SK-N-SH (cell line): Measurements from ENCODE around the gene DCANP1. TPM values are rescaled to one million over a fixed set of nuclear protein-coding genes. Genes with fewer than 3 reads are reported as not detected.
"Not testable (repeated sequence)": the region's sequence is repeated elsewhere in the genome, so short reads cannot be mapped to it uniquely, and the experiment has no call there.

ENCODE experiments used
- CTCF ChIA-PET: fragments of 300-600, 350-600 bp; formaldehyde crosslinking; extraction: SDS; loops from one replicate; lab custom pipeline; 2021; lab: Yijun Ruan, JAX
- POLR2A ChIA-PET: fragments of 350-600 bp; sonication (Branson Sonifier 250); formaldehyde crosslinking; extraction: SDS; loops from one replicate; lab custom pipeline; 2020; ENCODE audit warnings: antibody characterized with exemption, inconsistent platforms; lab: Yijun Ruan, JAX
- DNase-seq: peaks from one replicate; pipeline ENCODE4 v3.0.0; 2012
- H2AFZ ChIP-seq: fragments of 200-600 bp; sonication (generic); 2 replicates; pipeline ENCODE4 v1.8.1; 2016; ENCODE audit warnings: antibody characterized with exemption, mild to moderate bottlenecking, low read depth
- H3F3A ChIP-seq: fragments of 200-600 bp; sonication (generic); replicated peaks from 2 replicates; pipeline ENCODE3; 2016; ENCODE audit warnings: antibody characterized with exemption, mild to moderate bottlenecking; ENCODE audit not compliant: insufficient read depth
- H3K27ac ChIP-seq, 2 experiments: fragments of 200-500 bp in 1 of 2; fragments of 200-600 bp in 1 of 2; sonication (Bioruptor generic) in 1 of 2; sonication (generic), shearing (Covaris generic) in 1 of 2; 2 replicates each; pipeline versions ENCODE4 v1.5.1 to v1.6.1; 2014 to 2016; ENCODE audit warnings: low read depth in 2 of 2, inconsistent platforms in 1 of 2, low read length in 1 of 2, mild to moderate bottlenecking in 1 of 2, mixed read lengths in 1 of 2
- H3K27me3 ChIP-seq: fragments of 200-600 bp; sonication (generic), shearing (Covaris generic); 2 replicates; pipeline ENCODE4 v1.6.1; 2016; ENCODE audit warnings: mixed run types; ENCODE audit not compliant: insufficient read depth
- H3K36me3 ChIP-seq, 2 experiments: fragments of 200-500 bp in 1 of 2; fragments of 200-600 bp in 1 of 2; sonication (Bioruptor generic) in 1 of 2; sonication (generic) in 1 of 2; replicated peaks in 1 of 2; 2 replicates each; pipeline versions ENCODE3 to v1.5.1; 2014 to 2016; ENCODE audit warnings: low read length in 1 of 2, mild to moderate bottlenecking in 1 of 2; ENCODE audit not compliant: insufficient read depth in 2 of 2, control insufficient read depth in 1 of 2
- H3K4me1 ChIP-seq, 2 experiments: fragments of 200-500 bp in 1 of 2; fragments of 200-600 bp in 1 of 2; sonication (Bioruptor generic) in 1 of 2; sonication (generic), shearing (Covaris generic) in 1 of 2; 2 replicates each; pipeline versions ENCODE4 v1.5.1 to v1.6.1; 2014 to 2016; ENCODE audit warnings: low read depth in 1 of 2, low read length in 1 of 2, mixed run types in 1 of 2; ENCODE audit not compliant: insufficient read depth in 2 of 2, control insufficient read depth in 1 of 2
- H3K4me2 ChIP-seq: fragments of 200-600 bp; sonication (generic), shearing (Covaris generic); 2 replicates; pipeline ENCODE4 v1.6.1; 2017; ENCODE audit warnings: mixed run types
- H3K4me3 ChIP-seq, 2 experiments: fragments of 200-500 bp in 1 of 2; fragments of 200-600 bp in 1 of 2; sonication (Bioruptor generic) in 1 of 2; sonication (generic), shearing (Covaris generic) in 1 of 2; 2 replicates each; pipeline versions ENCODE4 v1.5.1 to v1.8.1; 2014 to 2016; ENCODE audit warnings: low read depth in 2 of 2, inconsistent platforms in 1 of 2, low read length in 1 of 2, mild to moderate bottlenecking in 1 of 2, mixed read lengths in 1 of 2, moderate library complexity in 1 of 2
- H3K79me2 ChIP-seq: fragments of 200-600 bp; sonication (generic); 2 replicates; pipeline ENCODE4 v1.8.1; 2017; ENCODE audit warnings: mild to moderate bottlenecking; ENCODE audit not compliant: insufficient read depth
- H3K9ac ChIP-seq: fragments of 200-600 bp; sonication (generic); 2 replicates; pipeline ENCODE4 v1.6.1; 2017; ENCODE audit warnings: mixed run types
- H3K9me2 ChIP-seq: fragments of 200-600 bp; sonication (generic); 2 replicates; pipeline ENCODE4 v1.6.1; 2017; ENCODE audit warnings: mixed run types
- H3K9me3 ChIP-seq: fragments of 200-600 bp; sonication (generic); 2 replicates; pipeline ENCODE4 v1.6.1; 2017; ENCODE audit warnings: mixed run types, mild to moderate bottlenecking, moderate library complexity
- H4K20me1 ChIP-seq: fragments of 200-600 bp; sonication (generic); 2 replicates; pipeline ENCODE4 v1.6.1; 2017; ENCODE audit warnings: mild to moderate bottlenecking, mixed run types; ENCODE audit not compliant: insufficient read depth
- ELF1 ChIP-seq: IDR thresholded peaks from 2 replicates; pipeline ENCODE4 v1.4.0; 2012
- EP300 ChIP-seq, 2 experiments: IDR thresholded peaks; 2 replicates each; pipeline versions ENCODE4 v1.4.0 to v1.6.1; 2012; ENCODE audit warnings: borderline replicate concordance in 1 of 2, low read depth in 1 of 2, low read length in 1 of 2
- FOXM1 ChIP-seq: IDR thresholded peaks from 2 replicates; pipeline ENCODE4 v1.4.0; 2012; ENCODE audit warnings: low read depth, mild to moderate bottlenecking
- NRF1 ChIP-seq: IDR thresholded peaks from 2 replicates; pipeline ENCODE4 v1.6.1; 2012; ENCODE audit warnings: low read depth, mild to moderate bottlenecking, low read length
- REST ChIP-seq: IDR thresholded peaks from 2 replicates; pipeline ENCODE4 v1.6.1; 2012; ENCODE audit warnings: mild to moderate bottlenecking, low read depth, low read length, moderate library complexity
- RFX5 ChIP-seq: IDR thresholded peaks from 2 replicates; pipeline ENCODE4 v1.6.1; 2012; ENCODE audit warnings: mild to moderate bottlenecking, improper control_type of control experiment, low read length
- RXRA ChIP-seq: IDR thresholded peaks from 2 replicates; pipeline ENCODE4 v1.4.0; 2012; ENCODE audit warnings: low read depth, mild to moderate bottlenecking, borderline replicate concordance
- TAF1 ChIP-seq: IDR thresholded peaks from 2 replicates; pipeline ENCODE4 v1.6.1; 2012; ENCODE audit warnings: low read depth, mild to moderate bottlenecking, low read length, moderate library complexity, borderline replicate concordance
- TCF12 ChIP-seq: IDR thresholded peaks from 2 replicates; pipeline ENCODE4 v1.4.0; 2012
- WGBS: methylation state at CpG from one replicate; pipeline ENCODE4 v1.1.6; 2017; ENCODE audit warnings: low lambda C conversion rate; 5-methylcytosine and 5-hydroxymethylcytosine counted together
- polyA plus RNA-seq, 3 experiments: library from polyadenylated mRNA; depleted of rRNA; stranded (reverse); fragments of >200 nt; gene quantifications; 2 replicates each; pipeline ENCODE4 v1.2.3, GENCODE V29; 2012
- TF ChIP-seq, protein P1 (sequence below): IDR thresholded peaks from 2 replicates; pipeline ENCODE4; 2012

DCANP1 gene
- polyA plus RNA-seq (2012; rRNA removed) = not detected in 2 replicates
- not detected in 2 replicates for polyA plus RNA-seq (2012; cell fraction: cytosol; rRNA removed)
- not detected in 2 replicates for polyA plus RNA-seq (2012; cell fraction: nucleus; rRNA removed)

GRCh38 chr5:135447298-135447929 is at the start of gene DCANP1:
Gene DCANP1 (minus strand): TSS chr5:135447348. CDS start chr5:135447108, 240 bp downstream.
- TF ChIP-seq RFX5 (no peak), REST (no peak), RXRA (no peak), TAF1 (no peak), TCF12 (no peak), FOXM1 (no peak), EP300 (IDR thresholded peaks at IDR 0.05; ENCODE audit: borderline replicate concordance in 1 of 2, low read depth in 1 of 2, low read length in 1 of 2) (no peak), NRF1 (no peak), ELF1 (no peak)
- TF ChIP-seq, protein P1, sequence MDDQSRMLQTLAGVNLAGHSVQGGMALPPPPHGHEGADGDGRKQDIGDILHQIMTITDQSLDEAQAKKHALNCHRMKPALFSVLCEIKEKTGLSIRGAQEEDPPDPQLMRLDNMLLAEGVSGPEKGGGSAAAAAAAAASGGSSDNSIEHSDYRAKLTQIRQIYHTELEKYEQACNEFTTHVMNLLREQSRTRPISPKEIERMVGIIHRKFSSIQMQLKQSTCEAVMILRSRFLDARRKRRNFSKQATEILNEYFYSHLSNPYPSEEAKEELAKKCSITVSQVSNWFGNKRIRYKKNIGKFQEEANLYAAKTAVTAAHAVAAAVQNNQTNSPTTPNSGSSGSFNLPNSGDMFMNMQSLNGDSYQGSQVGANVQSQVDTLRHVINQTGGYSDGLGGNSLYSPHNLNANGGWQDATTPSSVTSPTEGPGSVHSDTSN = no peak
- POLR2A ChIA-PET = no interaction called here
- H3K27me3 ChIP-seq = peaks cover 18% of the 10 kb centered on the region

DNA sequence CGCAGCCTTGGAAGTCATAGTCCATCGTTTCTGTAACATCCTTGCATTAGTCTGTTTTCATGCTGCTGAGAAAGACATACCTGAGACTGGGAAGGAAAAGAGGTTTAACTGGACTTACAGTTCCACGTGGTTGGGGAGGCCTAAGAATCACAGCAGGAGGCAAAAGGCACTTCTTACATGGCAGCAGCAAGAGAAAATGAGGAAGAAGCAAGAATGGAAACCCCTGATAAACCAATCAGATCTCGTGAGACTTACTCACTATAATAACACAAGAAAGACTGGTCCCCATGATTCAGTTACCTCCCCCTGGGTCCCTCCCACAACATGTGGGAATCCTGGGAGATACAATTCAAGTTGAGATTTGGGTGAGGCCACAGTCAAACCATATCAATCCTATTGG is 48.4 kb upstream of the DCANP1 start:
- H3K4me2 ChIP-seq, H2AFZ ChIP-seq, DNase-seq, H3K27me3 ChIP-seq, H3K9me3 ChIP-seq, H4K20me1 ChIP-seq, POLR2A ChIA-PET, H3K27ac ChIP-seq, H3K4me3 ChIP-seq, H3K9ac ChIP-seq, H3K79me2 ChIP-seq, H3K36me3 ChIP-seq, H3K9me2 ChIP-seq: not testable (repeated sequence)
- CTCF ChIA-PET = interaction anchor here (1.0 to 2.2 kb wide), 4 partner anchors 13 to 334 kb away, joined by 3 to 17 read pairs (median 4); no protein-coding TSS in a partner anchor
- Histone ChIP-seq H3K4me1 (peaks cover 5 to 14% of the 10 kb centered on the region in 2 experiments; a peak in 3 of 4 replicates), H3F3A (peaks cover 13% of the 10 kb centered on the region)
- 70% methylated on average over 4 of the region's 4 CpGs for WGBS

More at GRCh38 chr5:135447298-135447929, at the start of gene DCANP1:
- WGBS = 46% methylated on average over 4 of the region's 5 CpGs
- H3K9ac ChIP-seq = no peak within 1 kb of the TSS
- H3K36me3 ChIP-seq = no peaks in the 10 kb centered on the region
- no peaks in the 10 kb centered on the region for H3K9me2 ChIP-seq
- no peak within 1 kb of the TSS for H3K4me2 ChIP-seq
- no peaks in the 10 kb centered on the region for H3K9me3 ChIP-seq
- H3K4me3 ChIP-seq = no peak within 1 kb of the TSS
- no peaks in the 10 kb centered on the region for H3K79me2 ChIP-seq
- H3K27ac ChIP-seq = no peak within 1 kb of the TSS
- H4K20me1 ChIP-seq = no peaks in the 10 kb centered on the region
- peaks cover 0 to 6% of the 10 kb centered on the region in 2 experiments; a peak in 1 of 4 replicates for H3K4me1 ChIP-seq
- CTCF ChIA-PET = interaction anchor here (0.9 to 5.5 kb wide), 6 partner anchors 8 to 118 kb away, joined by 3 to 50 read pairs (median 16); no protein-coding TSS in a partner anchor
- no peaks in the 10 kb centered on the region for H3F3A ChIP-seq
- no peak for DNase-seq
- no peak within 1 kb of the TSS for H2AFZ ChIP-seq
